Chondrocyte (in vitro differentiated cells): Measurements from ENCODE around the gene CLMN. TPM values are rescaled to one million over a fixed set of nuclear protein-coding genes. Genes with fewer than 3 reads are reported as not detected.
A peak's percentile ranks its signal among the peaks of the same experiment; 100 is the strongest.

Experiments used
- DNase-seq: peaks from one replicate; pipeline ENCODE4 v3.0.0; 2021; ENCODE audit warnings: mixed read lengths, low spot score
- H3K27ac Mint-ChIP-seq: one replicate; pipeline ENCODE4 v1.8.0; 2021; ENCODE audit warnings: mild to moderate bottlenecking, moderate library complexity, mixed read lengths; ENCODE audit not compliant: unreplicated experiment
- H3K27me3 Mint-ChIP-seq: 2 replicates; pipeline ENCODE4 v1.8.0; 2021; ENCODE audit warnings: low read depth, mixed read lengths
- H3K36me3 Mint-ChIP-seq: 2 replicates; pipeline ENCODE4 v1.8.0; 2021; ENCODE audit warnings: low read depth, mixed read lengths
- H3K4me1 Mint-ChIP-seq: 2 replicates; pipeline ENCODE4 v1.8.0; 2021; ENCODE audit warnings: low read depth, mild to moderate bottlenecking, mixed read lengths
- H3K4me3 Mint-ChIP-seq: one replicate; pipeline ENCODE4 v1.8.0; 2021; ENCODE audit warnings: mild to moderate bottlenecking, moderate library complexity, mixed read lengths; ENCODE audit not compliant: unreplicated experiment
- H3K9me3 Mint-ChIP-seq: 2 replicates; pipeline ENCODE4 v1.8.0; 2021; ENCODE audit warnings: low read depth, mixed read lengths
- total RNA-seq: library from RNA; stranded (reverse); gene quantifications from 3 replicates; pipeline ENCODE4 v1.2.1, GENCODE V29; 2021
- TF ChIP-seq, protein P1 (sequence below): fragments of 200-600 bp; sonication (generic); IDR thresholded peaks from 2 replicates; pipeline ENCODE4 v1.5.0; 2021; ENCODE audit warnings: antibody characterized with exemption, mild to moderate bottlenecking, moderate library complexity

CLMN gene
- total RNA-seq, 1 donor from 2014 or later, result 7.3 TPM

DNA sequence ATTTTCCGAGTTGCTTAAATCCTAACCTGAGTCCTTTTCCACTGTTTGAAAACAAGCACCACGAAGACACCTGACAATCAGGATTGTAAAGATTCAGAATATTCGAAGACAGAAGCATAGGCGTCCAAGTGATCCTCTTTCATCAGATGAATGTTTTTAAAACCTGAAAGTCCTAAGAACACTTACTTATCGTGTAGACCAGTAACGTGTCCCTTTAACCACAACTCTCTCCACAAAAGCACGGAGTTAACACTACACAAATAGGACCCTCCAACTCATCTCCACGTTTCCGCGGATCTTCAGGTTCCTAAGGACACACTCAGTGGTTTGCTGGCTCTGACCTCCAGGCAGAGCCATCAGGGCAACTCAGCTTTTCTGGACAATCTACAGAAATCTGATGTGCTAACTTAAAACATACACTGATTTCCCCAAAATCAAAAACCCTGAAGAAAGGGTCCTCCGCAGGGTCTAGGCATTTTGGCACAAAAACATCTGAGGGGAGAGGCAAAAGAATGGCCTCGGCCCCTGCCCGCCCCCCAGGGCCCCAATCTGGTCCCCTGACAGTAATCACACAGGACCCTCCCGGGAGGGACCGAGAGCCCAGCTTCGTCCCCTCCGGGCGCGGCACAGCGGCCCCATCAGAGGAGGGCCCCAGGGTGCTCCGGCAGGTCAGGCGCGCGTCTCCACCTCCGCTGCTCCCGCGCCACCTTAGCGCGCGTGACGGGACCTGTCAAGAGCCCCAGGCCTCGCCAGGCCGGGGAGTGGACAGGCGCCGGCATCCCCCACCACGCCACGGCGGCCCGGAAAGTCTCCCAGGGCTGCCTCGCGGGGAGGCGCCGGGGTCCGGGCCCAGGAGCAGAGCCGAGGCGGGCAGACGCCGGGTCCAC lies 163.3 kb downstream of the CLMN start:
- Mint-ChIP-seq H3K4me3 (peak overlapping the region; percentile 84), H3K9me3 (no peaks in the 10 kb centered on the region), H3K27me3 (no peaks in the 10 kb centered on the region), H3K36me3 (no peaks in the 10 kb centered on the region), H3K4me1 (peaks cover 48% of the 10 kb centered on the region), H3K27ac (peak overlapping the region; percentile 77)
- TF ChIP-seq, protein P1, sequence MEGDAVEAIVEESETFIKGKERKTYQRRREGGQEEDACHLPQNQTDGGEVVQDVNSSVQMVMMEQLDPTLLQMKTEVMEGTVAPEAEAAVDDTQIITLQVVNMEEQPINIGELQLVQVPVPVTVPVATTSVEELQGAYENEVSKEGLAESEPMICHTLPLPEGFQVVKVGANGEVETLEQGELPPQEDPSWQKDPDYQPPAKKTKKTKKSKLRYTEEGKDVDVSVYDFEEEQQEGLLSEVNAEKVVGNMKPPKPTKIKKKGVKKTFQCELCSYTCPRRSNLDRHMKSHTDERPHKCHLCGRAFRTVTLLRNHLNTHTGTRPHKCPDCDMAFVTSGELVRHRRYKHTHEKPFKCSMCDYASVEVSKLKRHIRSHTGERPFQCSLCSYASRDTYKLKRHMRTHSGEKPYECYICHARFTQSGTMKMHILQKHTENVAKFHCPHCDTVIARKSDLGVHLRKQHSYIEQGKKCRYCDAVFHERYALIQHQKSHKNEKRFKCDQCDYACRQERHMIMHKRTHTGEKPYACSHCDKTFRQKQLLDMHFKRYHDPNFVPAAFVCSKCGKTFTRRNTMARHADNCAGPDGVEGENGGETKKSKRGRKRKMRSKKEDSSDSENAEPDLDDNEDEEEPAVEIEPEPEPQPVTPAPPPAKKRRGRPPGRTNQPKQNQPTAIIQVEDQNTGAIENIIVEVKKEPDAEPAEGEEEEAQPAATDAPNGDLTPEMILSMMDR, result no peak
- no peak for DNase-seq

DNA sequence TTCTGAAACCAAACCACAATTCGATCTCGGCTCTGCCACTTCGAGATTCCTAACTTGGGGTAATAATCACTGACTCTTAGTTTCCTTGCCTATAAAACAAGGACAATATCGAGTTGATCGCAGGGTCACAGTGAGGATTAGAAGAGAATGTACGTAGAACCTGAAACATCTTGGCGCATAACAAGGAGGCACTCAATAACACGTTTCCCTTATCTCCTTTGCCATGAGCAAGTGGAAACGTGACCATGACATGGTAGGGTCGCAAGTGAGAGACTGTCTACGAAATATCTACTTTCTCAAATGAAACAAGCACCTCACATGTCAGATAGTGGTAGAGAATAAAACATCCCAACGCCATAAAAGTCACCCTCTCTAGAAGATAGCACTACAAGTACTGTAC lies 164.7 kb downstream of the CLMN start:
- Mint-ChIP-seq H3K27me3 (no peaks in the 10 kb centered on the region), H3K27ac (no peak overlapping the region), H3K4me3 (peak overlapping the region; percentile 84), H3K36me3 (no peaks in the 10 kb centered on the region), H3K4me1 (peaks cover 55% of the 10 kb centered on the region), H3K9me3 (no peaks in the 10 kb centered on the region)
- DNase-seq, result no peak
- TF ChIP-seq, protein P1, result no peak

- no peak overlapping the region for H3K4me3 Mint-ChIP-seq
- peaks cover 65% of the 10 kb centered on the region for H3K4me1 Mint-ChIP-seq
- H3K27ac Mint-ChIP-seq, result no peak overlapping the region
- no peaks in the 10 kb centered on the region for H3K9me3 Mint-ChIP-seq
- no peak for DNase-seq
- H3K27me3 Mint-ChIP-seq, result no peaks in the 10 kb centered on the region
- no peaks in the 10 kb centered on the region for H3K36me3 Mint-ChIP-seq
- TF ChIP-seq, protein P1, result no peak
Observed at GRCh38 chr14:95153866-95154265, 165.8 kb downstream of the CLMN start.

DNA sequence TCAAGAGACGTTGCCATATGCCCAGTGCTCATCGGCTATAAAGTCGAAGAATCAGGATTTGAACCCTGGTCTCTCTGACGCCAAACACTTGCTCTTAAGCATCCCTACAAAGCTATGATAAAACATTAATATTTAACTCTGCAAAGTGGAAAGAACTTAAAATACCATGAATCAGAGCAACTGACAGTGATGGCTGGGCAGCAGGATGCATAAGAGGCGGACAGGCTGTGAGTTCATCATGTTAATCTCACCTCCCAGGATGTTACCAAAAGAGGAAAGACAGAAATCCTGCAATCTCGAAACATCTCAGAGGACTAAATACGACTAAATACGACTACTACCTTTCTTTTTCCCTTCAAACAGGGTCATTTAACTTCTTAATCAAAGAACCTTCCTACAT lies 168.1 kb downstream of the CLMN start:
- TF ChIP-seq, protein P1, result no peak
- no peak for DNase-seq
- no peak overlapping the region for H3K27ac Mint-ChIP-seq
- H3K9me3 Mint-ChIP-seq, result no peaks in the 10 kb centered on the region
- H3K36me3 Mint-ChIP-seq, result no peaks in the 10 kb centered on the region
- H3K4me1 Mint-ChIP-seq, result peaks cover 72% of the 10 kb centered on the region
- no peak overlapping the region for H3K4me3 Mint-ChIP-seq
- H3K27me3 Mint-ChIP-seq, result no peaks in the 10 kb centered on the region

GRCh38 chr14:95150910-95151309 lies 168.8 kb downstream of the CLMN start:
- no peak for DNase-seq
- no peaks in the 10 kb centered on the region for H3K36me3 Mint-ChIP-seq
- peaks cover 71% of the 10 kb centered on the region for H3K4me1 Mint-ChIP-seq
- no peak overlapping the region for H3K27ac Mint-ChIP-seq
- peaks cover under 1% of the 10 kb centered on the region for H3K9me3 Mint-ChIP-seq
- H3K27me3 Mint-ChIP-seq, result no peaks in the 10 kb centered on the region
- no peak overlapping the region for H3K4me3 Mint-ChIP-seq
- TF ChIP-seq, protein P1, result no peak
